C4-2B (cell line): ENCODE results near the gene NUDT10.

Experiments
- H3K27ac ChIP-seq: fragments of 450-650 bp; 2 replicates; pipeline ENCODE4 v1.5.1; 2017
- ZFX ChIP-seq: fragments of 450-650 bp; IDR thresholded peaks from 2 replicates; pipeline ENCODE4 v1.6.1; 2017
- TF ChIP-seq, protein P1 (sequence below): fragments of 450-650 bp; conservative IDR thresholded peaks from 2 replicates; pipeline ENCODE4 v1.5.1; 2017; ENCODE audit warnings: mild to moderate bottlenecking

NUDT10 gene

DNA sequence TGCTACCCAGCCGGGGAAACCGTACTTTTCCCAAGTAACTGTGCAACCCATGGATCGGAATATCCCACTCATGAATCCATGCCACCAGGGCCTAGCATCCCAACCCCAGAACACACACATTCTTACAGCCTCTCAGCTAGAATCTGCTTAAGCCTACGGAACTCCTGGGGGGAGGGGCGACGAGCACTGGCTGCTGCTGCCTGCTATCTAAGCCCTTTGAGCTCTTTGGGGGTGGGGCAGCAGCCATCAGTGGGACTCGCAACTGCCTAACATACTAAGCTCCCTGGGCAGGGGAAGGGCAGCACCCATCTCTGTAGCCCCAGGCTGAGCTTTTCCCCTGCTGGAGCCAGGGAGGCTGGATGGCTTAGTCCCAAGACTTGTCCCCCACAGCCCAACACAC, 28.6 kb downstream of the NUDT10 start:
- no peak overlapping the region for H3K27ac ChIP-seq
- TF ChIP-seq, protein P1, sequence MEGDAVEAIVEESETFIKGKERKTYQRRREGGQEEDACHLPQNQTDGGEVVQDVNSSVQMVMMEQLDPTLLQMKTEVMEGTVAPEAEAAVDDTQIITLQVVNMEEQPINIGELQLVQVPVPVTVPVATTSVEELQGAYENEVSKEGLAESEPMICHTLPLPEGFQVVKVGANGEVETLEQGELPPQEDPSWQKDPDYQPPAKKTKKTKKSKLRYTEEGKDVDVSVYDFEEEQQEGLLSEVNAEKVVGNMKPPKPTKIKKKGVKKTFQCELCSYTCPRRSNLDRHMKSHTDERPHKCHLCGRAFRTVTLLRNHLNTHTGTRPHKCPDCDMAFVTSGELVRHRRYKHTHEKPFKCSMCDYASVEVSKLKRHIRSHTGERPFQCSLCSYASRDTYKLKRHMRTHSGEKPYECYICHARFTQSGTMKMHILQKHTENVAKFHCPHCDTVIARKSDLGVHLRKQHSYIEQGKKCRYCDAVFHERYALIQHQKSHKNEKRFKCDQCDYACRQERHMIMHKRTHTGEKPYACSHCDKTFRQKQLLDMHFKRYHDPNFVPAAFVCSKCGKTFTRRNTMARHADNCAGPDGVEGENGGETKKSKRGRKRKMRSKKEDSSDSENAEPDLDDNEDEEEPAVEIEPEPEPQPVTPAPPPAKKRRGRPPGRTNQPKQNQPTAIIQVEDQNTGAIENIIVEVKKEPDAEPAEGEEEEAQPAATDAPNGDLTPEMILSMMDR, result no peak
- TF ChIP-seq ZFX, result no peak

DNA sequence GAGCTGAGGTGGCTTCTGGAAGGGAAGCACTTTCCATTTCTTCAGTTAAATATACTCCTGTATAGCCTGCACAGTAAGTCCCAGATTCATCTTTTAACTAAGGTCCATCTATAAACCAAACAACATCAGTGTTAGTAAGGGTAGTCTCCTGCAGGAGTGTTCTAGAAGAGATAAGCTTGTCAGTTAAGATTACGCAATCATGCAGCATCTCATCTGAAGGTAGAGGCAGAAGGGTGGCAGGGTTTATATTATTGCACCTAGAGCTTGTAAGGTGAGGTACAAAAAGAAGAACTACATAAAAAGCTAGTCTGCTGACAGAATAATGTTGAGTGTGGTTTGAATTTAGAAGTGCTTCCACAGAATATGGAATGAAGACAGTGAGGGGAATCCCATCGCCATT, 44.0 kb downstream of the NUDT10 start:
- TF ChIP-seq ZFX, result no peak
- no peak overlapping the region for H3K27ac ChIP-seq
